Measurements from ENCODE around the gene SLIT1.

Gene SLIT1

DNA sequence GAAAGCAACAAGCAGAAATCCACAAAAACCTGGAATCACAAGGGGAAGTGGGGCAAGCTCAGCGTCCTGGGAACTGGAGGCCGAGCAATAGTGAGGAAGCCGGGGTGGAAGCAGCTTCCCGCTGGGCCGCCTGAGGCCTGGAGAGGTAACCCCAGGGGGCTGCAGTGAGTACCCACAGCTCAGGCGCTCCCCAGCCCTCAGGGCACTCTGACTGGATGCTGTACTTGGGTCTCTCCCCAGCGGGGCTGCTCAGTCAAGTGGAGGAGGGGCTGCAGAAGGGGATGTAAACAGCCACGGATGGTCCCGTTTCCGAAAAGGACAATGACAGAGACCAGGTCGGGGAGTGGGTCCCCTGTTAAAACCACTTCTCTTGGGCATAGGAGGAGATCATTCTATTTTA, 50.3 kb downstream of the SLIT1 start:
- DNase-seq: no peak

DNA sequence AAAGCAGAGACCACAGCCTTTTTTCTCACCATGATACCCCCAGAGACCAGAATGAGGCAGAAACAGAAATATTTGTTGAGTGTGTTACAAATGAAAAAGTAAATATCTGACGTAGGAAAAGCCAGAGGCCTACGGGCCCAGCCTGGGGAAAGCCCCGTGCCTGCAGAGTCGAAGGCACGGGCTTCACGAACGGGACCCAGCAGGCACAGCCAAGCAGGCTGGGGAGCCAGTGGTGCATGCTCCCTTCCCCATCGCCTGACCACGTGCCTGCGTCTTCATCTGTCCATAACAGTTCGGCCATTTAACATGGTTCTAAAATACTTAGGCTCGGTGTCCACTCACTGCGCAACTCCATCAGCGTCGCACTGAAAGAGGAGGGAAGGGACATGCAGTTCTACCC, 50.8 kb downstream of the SLIT1 start:
- no peak for DNase-seq

DNA sequence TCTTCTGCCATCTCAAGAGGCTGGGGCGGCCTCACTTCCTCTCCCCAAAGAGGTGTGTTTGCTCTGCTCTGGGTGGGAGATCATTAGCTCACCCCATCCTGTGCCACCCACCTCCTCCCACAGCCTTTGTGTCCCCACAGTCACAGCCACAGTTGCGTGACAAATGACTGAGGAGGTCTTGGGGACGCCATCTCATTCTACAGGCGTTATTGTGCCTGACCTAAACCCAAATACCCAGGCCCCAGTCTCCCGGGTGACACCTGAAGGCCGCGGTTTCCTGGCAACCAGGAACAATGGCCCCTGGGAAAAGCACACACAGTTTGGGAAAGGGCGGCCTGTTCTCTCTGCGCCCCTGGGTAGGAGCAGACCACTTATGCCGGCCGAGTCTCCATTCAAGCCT, 51.6 kb downstream of the SLIT1 start:
- no peak for DNase-seq

DNA sequence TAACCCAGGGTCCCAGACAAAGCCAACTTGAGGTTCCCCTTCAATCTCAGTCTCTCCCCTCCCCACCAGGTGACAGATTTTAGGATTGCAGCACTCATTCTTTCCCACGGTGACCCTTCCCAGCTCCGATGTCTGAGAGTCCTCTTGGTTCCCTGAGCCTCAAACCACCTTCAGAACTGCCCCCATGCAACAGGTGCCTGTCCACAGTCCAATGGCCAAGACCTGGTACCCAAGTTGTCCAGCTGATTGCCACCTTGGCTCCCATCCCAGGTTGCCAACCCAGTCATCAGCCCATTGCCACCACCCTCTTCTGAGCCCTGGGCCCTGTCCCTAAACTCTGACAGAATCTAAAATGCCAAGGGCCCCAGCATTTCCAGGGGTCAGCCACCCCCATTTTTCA, 53.5 kb downstream of the SLIT1 start:
- no peak for DNase-seq

DNA sequence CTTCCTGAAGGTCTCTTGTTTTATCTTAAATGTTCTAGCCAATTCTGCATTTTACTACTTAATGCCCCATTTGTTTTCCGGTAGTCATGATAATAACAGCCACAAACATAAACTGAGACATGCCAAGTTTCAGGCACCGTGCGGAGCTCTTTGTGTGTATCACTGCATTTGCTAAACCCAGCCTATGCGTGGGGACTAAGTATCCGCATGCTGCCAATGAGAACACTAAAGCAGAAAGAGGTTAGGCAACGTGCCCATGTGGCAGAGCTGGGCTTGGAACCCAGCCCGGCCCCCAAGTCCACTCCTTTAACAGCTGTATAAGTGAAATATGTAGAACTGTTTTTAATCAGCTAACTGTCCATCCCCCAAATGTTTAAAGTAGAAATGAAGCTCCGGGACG, 54.1 kb downstream of the SLIT1 start:
- no peak for DNase-seq

DNA sequence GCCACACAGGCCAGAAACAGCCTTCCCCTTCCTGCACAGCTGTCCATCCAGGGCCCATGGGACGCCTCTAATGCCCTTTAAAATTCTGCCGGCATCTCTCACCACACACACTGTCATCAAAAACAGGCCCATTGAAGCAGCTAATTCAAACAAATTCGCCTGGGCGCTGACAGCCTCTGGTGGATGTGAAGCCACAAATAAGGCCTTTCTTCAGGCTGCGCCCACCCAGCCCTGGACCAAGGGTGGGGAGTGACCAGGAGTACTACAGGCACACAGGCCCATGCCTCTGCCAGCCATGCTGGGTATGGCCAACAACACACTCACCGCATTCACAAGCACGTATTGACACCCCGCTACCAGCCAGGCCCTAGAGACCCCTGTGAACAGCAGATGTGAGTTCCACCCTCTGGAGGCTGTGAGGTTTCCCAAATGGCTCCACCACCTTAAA, 54.6 kb downstream of the SLIT1 start:
- no peak for DNase-seq

DNA sequence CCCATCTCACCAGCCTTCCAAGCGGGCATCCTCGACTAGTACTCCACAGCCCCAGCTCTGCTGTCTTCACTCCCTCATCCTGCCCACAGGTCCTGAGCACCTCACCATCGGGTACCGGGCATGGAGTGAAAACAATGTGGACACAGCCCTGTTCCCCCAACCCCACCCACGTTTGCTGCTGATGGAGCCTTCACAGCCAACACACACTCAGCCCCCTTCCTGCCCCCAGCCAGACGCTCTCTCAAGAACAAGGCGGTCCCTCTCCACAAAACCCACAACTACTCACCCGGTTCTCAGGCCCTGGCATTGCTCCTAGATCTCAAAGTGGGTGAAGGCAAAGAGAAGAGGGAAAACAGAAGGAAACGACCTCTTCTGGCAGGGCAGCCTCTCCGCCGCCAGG, 56.1 kb downstream of the SLIT1 start:
- no peak for DNase-seq

DNA sequence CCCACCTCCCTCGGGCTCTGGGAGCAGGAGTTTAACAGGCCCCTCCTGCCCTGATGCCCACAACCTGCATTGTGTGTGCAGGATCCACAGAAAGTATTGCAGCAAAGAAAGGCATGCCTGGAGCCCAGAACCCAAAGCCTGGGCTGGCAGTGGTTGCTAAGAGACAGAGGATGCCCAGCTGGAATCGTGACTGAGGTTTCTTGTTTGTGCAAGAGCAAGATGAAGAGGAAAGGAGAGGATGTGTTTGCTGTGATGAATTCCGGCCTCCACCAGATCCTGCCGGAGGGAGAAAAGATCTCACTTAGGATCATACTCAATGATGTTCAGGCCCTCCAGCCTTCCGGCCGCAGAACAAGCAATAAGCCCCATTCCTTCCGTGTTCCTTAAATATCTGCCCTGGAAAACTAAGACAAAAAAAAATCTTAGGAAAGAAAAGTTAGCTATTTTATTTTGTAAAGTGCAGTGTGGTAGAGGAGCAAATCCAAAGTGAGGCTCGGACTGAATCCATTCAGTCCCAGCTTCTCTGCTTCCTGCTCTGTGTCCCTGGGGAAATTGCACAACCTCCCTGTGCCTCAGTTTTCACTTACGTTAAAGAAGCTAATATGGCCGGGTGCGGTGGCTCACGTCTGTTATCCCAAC, 57.1 kb downstream of the SLIT1 start:
- no peak for DNase-seq

DNA sequence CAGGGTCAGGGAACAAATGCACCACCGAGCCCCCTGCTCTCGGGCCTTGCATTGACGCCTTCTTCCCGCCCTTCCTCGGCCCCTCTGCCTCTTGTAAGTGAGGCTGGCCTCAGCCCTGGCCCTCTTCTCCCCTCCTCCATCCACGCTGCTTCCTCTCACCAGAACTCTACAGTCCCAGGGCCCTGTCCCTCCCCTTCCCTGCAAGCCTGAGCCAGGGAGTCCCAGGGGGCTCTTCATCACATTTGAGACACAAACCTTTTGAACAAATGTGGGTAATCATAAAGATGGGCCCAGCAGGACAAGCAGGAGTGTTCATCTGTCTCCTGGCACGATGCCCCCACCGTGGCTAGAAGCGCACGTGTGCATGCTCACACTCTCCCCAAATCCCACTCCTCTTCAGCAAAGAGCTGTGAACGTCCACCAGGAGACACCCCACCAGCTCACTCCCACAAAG, 57.7 kb downstream of the SLIT1 start:
- DNase-seq: no peak

DNA sequence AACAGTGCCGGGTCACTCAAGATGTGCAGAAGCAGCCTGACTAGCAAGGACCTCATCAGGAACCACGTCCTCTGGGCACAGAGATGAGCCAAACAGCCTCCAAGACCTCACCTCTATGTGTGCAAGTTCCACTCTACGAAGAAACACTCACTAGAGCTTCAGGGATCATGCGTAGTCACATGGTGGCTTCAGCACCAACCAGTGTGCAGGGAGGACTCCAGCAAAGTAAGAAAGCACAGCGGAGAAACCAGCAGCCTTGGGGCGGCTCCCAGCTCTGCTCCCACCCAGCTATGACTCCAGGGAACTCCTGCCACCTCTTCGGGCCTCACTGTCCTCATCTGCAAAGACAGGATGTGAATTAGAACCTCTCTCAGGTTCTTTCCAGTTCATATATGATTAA, 58.2 kb downstream of the SLIT1 start:
- no peak for DNase-seq

DNA sequence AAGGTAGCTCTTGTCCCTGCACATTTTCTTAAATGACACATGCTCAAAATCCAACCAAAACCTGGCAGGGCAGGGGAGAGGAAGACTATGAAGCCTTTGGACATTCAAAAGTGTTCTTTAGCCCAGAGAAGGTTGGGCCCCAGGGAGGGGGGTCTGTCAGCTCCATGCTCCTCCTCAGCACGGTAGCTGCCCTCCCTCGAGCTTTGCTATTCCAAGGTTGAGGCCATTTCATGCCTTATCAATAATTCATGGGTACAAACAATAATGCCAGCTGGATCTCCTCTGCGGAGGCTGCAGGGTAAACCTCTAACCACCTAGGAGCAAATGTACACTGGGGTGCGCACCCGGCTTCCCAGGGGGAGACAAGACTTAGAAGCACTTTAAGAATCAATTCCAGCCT, 61.5 kb downstream of the SLIT1 start:
- DNase-seq: no peak

DNA sequence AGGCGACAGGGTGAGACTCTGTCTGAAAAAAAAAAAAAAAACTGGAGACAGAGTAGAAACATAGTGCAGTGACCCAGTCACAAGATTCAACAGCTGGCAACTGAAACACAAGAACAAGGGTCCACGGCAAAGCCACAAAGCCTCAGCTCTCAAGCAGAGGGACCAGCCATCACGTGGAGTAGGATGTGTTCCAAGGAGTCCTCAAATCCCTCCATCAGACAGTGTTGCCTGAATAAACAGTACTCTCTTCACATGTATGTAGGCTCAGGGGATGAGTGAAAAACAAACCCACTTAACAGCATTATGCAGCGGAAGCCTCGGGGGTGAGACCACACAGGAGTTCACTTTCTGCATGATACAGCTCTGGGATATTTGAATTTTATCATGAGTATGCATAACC, 62.0 kb downstream of the SLIT1 start:
- no peak for DNase-seq

DNA sequence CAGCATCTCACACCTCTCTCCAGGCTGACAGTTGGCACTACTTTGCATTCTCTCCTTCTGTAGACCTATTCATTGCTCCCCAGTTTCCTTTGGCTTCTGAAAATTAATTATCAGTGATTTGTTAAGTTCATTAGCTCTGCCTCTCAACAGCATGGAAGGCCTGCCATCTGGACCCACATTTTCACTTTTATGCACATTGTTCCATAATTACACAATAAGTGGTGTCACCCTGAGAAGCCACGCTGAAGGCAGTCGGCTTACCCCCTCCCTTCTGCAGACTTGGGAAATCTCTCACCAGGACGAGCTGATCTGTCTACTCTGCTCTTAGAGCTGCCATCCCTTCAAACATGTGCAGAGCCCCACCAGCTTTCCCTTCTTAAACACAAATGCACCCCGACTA, 64.7 kb downstream of the SLIT1 start:
- no peak for DNase-seq

DNA sequence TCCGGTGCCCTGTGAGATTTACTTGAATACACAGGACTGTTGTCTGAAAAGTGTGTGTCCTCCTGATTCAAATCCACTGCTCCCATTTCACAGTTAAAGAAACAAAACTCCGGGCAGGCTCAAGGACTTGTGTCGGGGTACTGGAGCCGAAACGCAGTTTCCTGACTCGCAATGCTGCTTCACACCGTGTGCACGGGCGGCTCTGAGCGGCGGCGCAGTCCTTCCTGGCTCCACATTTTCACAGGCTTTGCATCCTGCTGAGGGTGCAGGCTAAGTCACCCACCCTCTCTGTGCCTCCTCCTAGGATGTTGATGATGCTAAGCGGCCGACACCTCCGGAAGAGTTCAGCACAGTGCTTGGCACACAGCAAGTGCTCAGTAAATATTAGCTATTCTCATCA, 65.4 kb downstream of the SLIT1 start:
- no peak for DNase-seq

DNA sequence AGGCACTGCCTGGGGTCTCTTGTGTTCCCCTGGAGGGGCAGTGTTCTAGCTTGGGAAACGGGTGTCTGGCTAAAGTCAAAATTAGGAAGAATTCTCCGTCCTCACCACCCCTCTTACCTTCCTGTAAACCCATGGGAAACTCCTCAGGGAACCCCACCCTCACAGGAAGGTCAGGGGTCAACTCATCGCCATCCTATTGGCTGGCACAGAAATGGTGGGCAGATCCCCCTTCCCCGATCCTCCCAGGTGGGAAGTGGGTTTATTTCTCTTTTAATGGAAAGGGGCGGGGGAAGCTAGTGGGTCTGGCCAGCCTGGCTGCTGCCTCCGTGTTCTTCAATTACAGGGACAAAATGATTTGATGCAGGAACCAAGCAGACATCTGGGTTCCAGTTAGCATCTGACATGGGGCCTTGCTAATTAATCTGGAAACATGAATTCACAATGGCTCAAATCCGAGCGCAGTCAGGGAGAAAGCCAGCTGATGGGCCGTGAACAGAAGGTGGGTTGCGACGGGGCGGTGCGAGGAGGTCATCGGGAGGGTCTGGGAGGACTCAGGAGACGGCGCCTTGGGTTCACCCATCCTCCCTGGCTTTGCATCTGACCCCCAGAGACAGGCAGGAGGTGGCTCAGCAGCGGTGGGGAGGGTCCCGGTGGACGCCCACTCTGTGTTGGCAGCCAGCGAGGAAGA, 66.6 kb downstream of the SLIT1 start:
- no peak for DNase-seq

DNA sequence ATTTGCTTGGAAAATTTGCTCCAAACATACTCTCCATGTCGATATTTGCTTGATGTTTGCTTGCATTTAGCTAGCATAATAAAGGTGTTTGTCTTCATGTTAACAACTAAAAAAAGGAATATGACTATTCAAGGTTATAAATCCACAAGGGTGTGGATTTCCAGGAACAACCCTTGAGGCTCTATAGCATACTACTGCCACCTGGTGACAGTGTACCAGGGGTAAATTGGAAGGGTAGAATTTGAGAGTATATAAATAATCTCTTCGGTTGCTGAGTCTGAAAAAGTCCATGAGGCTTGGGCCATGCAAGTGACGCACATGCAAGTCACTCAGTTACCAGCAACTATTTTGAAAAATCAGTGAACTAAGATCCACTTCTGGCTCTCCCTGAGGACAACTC, 68.4 kb downstream of the SLIT1 start:
- DNase-seq: no peak

DNA sequence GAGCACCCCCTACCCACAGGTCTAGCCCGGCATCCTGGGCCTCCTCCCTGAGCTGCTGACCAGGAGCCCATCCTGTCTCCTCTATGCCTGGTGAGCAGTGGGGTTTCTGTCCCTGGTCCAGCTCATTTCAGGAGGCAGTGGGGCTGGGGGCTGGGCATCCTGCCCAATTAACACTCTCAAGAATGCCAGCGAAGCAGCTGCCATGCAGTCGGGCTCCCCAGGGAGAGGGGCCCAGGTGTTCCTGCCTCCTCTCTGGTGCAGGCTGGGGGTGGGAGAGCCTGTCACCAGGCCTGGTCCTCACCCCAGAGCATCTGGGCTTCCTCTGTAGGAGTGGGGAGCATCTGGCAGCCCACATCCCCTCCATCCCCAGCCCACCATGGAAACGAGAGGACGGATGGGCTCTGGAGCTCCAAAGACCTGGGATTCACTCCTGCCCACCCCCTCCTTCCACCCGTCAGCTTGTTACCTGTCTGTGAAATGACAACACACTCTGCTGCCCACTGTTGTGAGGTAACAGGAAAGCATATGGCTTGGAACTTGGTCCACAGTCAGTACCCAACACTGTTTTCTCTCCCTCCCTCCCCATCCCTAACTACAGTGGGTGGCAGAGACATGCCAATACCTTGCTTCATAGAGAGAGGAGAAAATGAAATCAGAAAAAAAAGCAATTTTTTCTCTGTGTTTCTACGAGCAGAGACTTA, 69.1 kb downstream of the SLIT1 start:
- DNase-seq: no peak

DNA sequence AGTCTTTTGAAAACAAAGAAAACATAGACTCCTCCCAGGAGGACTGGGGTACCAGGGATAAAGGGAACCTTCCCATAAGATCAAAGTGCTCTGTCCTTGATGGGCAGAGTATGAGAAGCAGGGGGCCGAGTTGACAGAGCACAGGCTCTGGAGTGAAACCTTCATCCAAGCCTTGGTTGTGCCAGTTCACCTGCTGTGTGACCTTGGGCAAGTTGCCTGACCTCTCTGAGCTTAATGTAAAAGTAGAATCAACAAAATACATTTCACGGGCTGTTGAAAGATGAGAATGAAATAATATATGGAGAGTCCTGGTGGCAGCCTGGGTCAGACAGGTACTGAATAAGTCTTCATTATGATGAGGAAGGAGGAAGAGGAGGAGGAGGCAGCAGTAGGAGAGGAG, 69.9 kb downstream of the SLIT1 start:
- no peak for DNase-seq

DNA sequence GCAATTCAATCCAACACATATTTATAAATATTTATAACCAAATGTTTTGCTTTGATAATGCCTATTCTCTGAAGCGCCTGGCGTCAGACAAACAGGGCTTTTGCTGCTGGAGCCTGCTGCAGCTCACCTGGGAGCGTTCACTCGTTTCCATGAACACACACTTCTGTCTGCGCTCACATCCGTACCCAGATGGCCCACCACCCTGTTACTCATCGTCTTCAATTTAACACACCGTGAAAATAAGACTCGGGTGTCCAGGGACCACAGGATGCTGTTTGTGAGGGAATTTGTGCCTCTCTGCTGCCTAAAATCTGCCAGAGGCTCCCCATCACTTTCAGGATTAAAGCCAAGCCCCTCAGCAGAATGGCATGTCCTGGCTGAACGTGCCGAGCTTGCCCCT, 74.1 kb downstream of the SLIT1 start:
- DNase-seq: no peak

DNA sequence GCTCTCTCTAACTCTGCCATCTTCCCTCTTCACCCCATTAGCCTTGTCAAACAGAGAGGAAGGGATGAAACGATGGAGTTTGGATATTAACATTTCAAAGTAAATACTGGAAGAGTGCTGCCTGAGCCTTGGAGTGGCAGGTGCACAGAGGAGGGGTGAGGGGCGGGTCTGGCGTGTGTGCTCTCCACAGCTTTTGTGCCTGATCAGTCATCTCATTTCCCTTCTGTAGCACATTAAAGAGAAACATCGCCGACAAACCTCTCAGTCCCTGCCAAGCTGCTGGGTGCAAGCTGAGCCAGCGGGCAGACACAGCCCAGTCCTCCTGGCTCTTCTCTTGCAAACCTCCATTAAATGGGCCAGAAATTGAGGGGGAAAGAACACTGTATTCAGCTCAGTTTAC, 76.2 kb downstream of the SLIT1 start:
- DNase-seq: no peak

DNA sequence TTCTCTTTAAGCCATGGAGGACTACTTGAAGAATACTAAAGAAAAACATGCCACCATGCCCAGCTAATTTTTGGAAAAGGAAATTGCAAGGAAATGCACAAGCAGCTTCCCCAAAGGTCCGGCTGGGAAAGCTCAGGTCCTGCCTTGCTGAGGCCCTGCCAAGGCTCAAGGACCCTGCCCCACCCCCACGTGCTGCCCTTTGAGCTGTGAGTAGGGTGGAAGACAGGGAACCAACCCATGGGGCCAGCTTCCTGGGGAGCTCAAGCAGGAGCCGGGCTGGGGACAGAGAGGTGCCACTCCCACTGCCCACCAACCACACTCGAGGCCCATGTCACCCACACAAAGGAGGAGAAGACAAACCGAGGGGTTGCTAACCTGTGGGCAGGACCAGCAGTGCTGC, 78.2 kb downstream of the SLIT1 start:
- DNase-seq: no peak

DNA sequence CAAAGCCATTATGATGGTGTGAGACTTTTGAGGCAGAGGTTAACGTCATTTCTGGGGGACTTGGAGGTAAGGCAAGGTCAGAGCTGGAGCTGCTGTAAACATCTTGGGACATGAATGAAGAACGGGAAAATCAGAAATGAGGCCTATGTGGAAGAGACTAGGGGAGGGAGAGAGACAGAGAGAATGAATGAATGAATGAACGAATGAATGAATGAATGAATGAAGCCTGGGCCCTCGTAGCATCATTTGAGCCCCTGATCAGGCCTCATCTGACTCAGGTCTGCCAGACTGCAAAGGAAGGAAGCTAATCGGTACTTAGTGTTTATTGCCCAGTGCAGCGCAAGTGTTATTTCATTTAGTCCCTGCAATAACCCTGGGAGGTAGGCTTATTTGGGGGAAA, 79.6 kb downstream of the SLIT1 start:
- no peak for DNase-seq

DNA sequence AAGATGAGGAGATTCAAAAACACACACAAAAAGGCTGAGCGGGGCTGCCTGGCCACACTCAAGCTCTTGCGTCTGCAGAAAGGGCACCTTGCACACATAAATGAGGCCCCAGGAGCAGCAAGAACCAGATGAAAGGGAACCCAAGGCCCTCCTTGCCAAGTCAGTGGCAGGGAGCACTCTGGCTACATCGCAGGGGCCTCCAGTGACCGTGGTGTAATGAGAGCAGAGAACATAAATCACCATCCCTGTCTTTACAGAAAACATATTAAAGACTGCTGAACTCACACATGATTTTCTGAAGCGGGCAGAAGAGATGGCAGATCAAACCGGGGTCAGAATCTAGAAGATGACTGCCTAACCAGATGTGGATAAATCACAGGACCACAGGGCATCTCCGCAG, 80.5 kb downstream of the SLIT1 start:
- no peak for DNase-seq

DNA sequence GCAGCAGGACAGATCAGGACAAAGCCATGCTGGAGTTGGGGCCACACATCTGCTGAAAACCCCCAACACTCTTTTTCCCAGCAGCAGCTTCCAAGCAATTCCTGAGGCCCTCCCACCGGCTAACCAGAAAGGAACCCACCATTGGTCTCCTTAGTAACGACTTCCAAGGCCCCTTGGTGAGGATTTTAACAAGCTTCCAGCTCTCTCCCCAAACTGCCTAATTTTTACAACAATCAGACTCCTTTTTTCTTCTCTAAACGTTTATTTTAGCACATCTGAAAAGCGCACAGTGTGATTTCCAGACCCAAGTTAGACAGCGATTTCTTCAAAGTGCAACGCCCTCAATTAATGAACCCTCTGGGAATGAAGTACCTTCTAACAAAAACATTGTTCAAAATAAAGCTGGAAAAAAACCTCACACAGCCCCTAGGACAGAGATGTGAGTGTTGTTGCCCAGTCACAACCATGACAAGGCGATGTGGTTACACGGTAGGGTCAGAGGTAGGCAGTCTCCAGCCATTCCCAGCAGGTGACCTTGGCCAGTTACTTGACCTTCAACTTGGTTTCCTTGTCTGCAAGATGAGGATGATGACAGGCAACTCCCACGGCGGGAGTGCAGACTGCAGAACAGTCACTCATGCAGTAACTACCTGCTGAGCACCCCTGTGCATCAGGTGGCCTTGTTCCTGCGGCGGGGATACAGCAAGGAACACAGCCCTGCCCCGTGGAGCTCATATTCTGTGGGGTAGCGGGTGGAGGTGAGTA, 82.3 kb downstream of the SLIT1 start:
- no peak for DNase-seq

All from HCEC 1CT (cell line).